Ishikawa (cell line): ENCODE results near the gene FUNDC2.

Source experiments
- CEBPB ChIP-seq: IDR thresholded peaks from 2 replicates; pipeline ENCODE4 v1.6.1; 2012
- CREB1 ChIP-seq: IDR thresholded peaks from 2 replicates; pipeline ENCODE4 v1.6.1; 2012; ENCODE audit warnings: low read depth
- EGR1 ChIP-seq: IDR thresholded peaks from 2 replicates; pipeline ENCODE4 v1.6.1; 2012
- EP300 ChIP-seq: IDR thresholded peaks from 2 replicates; pipeline ENCODE4 v1.6.1; 2012; ENCODE audit warnings: borderline replicate concordance
- FOXM1 ChIP-seq: IDR thresholded peaks from 2 replicates; pipeline ENCODE4 v1.6.1; 2012; ENCODE audit warnings: low read depth, borderline replicate concordance
- MAX ChIP-seq: IDR thresholded peaks from 2 replicates; pipeline ENCODE4 v1.6.1; 2012
- NFIC ChIP-seq: IDR thresholded peaks from 2 replicates; pipeline ENCODE4 v1.6.1; 2012
- RAD21 ChIP-seq: IDR thresholded peaks from 2 replicates; pipeline ENCODE4 v1.6.1; 2012; ENCODE audit warnings: low read depth
- REST ChIP-seq: IDR thresholded peaks from 2 replicates; pipeline ENCODE4 v1.6.1; 2012; ENCODE audit warnings: low read depth, mild to moderate bottlenecking
- TAF1 ChIP-seq: IDR thresholded peaks from 2 replicates; pipeline ENCODE4 v1.6.1; 2012; ENCODE audit warnings: low read depth, mild to moderate bottlenecking
- TCF12 ChIP-seq: IDR thresholded peaks from 2 replicates; pipeline ENCODE4 v1.6.1; 2012; ENCODE audit warnings: low read depth
- TEAD4 ChIP-seq: IDR thresholded peaks from 2 replicates; pipeline ENCODE4 v1.6.1; 2012
- USF1 ChIP-seq: IDR thresholded peaks from 2 replicates; pipeline ENCODE4 v1.6.1; 2012
- YY1 ChIP-seq: IDR thresholded peaks from 2 replicates; pipeline ENCODE4 v1.6.1; 2012; ENCODE audit warnings: low read depth
- ZBTB7A ChIP-seq: IDR thresholded peaks from 2 replicates; pipeline ENCODE4 v1.6.1; 2012; ENCODE audit warnings: low read depth

The FUNDC2 gene

GRCh38 chrX:155026727-155027508, at the start of gene FUNDC2:
TSS of gene FUNDC2 (plus strand) at chrX:155026844. CDS start at chrX:155026939, 95 bp downstream.
- no peak for TF ChIP-seq RAD21
- TF ChIP-seq TAF1 = 0 out of 2 replicates have a peak, but pooled peaks have one; percentile 2
- no peak for TF ChIP-seq REST
- peak; percentile 90 for TF ChIP-seq MAX
- peak; percentile 47; the same call in 1 of the 2 replicates for TF ChIP-seq TCF12
- TF ChIP-seq CREB1 = peak; percentile 58
- 0 out of 2 replicates have a peak, but pooled peaks have one; percentile 28 for TF ChIP-seq FOXM1
- peak; percentile 83 for TF ChIP-seq USF1
- TF ChIP-seq YY1 = peak; percentile 78

- no peak for TF ChIP-seq MAX
- no peak for TF ChIP-seq YY1
- TF ChIP-seq CREB1 = no peak
- TF ChIP-seq TCF12 = no peak
- TF ChIP-seq CEBPB = no peak
- no peak for TF ChIP-seq RAD21
- no peak for TF ChIP-seq ZBTB7A
- TF ChIP-seq TAF1 = no peak
- TF ChIP-seq EGR1 = no peak
- no peak for TF ChIP-seq FOXM1
- TF ChIP-seq EP300 = no peak
- TF ChIP-seq TEAD4 = no peak
- no peak for TF ChIP-seq USF1
- TF ChIP-seq NFIC = no peak
- TF ChIP-seq REST = no peak
Measured at GRCh38 chrX:154979629-154980028, 47.0 kb upstream of the FUNDC2 start.

GRCh38 chrX:154980330-154981115, 46.1 kb upstream of the FUNDC2 start:
- no peak for TF ChIP-seq YY1
- TF ChIP-seq RAD21 = peak; percentile 85

GRCh38 chrX:154981116-154981411, 45.6 kb upstream of the FUNDC2 start:
- TF ChIP-seq TCF12 = no peak
- TF ChIP-seq RAD21 = no peak
- TF ChIP-seq CREB1 = no peak
- TF ChIP-seq FOXM1 = no peak
- TF ChIP-seq NFIC = no peak

- TF ChIP-seq FOXM1 (no peak), TEAD4 (no peak), MAX (no peak), CREB1 (no peak), RAD21 (no peak), EP300 (no peak), ZBTB7A (no peak), YY1 (no peak), EGR1 (no peak)
Measured at GRCh38 chrX:154986826-154987575, 39.6 kb upstream of the FUNDC2 start.
